GM19397 (cell line): Measurements from ENCODE around the gene GBX2.

Source experiments
- ATAC-seq: cut with Tn5 transposase; IDR thresholded peaks from one replicate; pipeline ENCODE4 v1.9.1; 2021; ENCODE audit warnings: mild to moderate bottlenecking, moderate library complexity; ENCODE audit not compliant: unreplicated experiment

Gene GBX2

GRCh38 chr2:236120829-236121228, 47.4 kb downstream of the GBX2 start:
- no peak for ATAC-seq

DNA sequence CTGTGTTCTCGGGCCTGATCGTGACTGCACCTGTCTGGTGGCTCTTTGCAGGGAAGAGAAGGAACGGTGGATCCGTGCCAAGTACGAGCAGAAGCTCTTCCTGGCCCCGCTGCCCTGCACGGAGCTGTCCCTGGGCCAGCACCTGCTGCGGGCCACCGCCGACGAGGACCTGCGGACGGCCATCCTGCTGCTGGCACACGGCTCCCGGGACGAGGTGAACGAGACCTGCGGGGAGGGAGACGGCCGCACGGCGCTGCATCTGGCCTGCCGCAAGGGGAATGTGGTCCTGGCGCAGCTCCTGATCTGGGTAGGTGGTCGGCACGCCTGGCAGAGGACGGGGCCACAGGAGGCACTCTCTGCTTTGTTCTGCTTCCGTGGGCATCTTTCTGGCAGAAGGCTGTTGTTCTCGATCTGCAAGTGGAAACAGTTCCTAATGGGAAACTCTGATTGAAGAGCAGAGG, 48.0 kb downstream of the GBX2 start:
- no peak for ATAC-seq

GRCh38 chr2:236119476-236119875, 48.7 kb downstream of the GBX2 start:
- no peak for ATAC-seq

DNA sequence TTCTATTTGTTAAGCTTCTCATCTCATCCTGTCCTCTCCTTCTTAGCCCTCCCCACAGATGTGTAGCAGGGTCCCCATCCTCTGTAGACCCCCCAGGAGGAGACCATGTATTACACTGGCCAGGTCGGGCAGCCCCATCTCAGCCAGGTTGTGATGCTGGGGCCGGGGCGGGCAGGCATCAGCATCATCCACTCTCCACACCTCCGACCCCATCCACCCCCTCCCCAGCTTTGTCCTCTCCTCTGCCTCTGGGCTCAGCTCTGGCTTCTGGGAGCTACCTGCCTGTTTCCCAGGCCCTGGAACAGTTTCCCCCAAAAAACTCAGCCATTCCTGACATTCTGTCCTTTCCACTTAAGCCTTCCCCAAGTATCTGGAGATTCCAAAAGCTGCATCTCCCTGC, 49.2 kb downstream of the GBX2 start:
- ATAC-seq: no peak

DNA sequence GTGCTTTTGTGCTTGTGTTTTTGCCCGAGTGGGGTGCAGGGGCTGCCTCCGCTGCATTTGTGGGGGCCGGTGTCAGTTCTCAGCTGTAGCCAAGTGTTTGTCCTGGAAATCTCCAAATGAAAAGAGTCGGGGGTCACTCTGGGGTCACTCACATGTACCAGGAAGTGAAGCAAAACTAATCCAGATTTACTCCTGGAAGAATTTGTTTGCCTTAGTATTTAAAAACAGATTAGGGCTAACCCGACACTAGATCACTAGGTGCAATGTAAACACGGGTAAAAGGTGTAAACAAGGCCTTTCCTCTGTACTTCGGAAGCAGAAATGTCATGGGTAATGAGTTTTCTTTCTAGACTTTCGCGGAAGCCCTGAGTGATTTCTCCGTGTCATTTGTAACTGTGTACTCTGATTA, 50.3 kb downstream of the GBX2 start:
- ATAC-seq: no peak

DNA sequence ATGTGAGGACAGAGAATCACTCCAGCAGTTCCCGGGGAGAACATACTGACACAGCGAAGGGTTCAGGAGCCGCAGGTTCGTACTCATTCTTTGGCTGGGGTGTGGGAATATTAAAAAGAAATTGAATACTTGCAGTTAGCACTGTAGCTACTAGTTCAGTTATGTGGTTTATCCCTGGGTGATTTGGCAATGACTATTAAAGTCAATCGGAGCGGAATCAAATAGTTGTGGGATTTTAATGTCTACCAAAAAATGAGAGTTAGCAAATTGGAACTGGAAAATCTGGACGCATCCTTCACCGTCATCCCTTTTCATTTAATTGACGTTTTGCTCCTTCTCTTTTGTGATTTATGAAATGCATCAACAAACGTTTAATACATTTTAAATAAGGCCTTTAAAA, 50.8 kb downstream of the GBX2 start:
- ATAC-seq: no peak
